NK-92 treated with Interleukin-12 subunit alpha and Interleukin-12 subunit beta, amount 100 ng/mL, for 24 hours (cell line): Measurements from ENCODE around the gene SIK3.
"Not testable (repeated sequence)": the region's sequence is repeated elsewhere in the genome, so short reads cannot be mapped to it uniquely, and the experiment has no call there.

Experiments
- DNase-seq: peaks from one replicate; lab custom pipeline; 2025; lab: John Stamatoyannopoulos, UW

The SIK3 gene

DNA sequence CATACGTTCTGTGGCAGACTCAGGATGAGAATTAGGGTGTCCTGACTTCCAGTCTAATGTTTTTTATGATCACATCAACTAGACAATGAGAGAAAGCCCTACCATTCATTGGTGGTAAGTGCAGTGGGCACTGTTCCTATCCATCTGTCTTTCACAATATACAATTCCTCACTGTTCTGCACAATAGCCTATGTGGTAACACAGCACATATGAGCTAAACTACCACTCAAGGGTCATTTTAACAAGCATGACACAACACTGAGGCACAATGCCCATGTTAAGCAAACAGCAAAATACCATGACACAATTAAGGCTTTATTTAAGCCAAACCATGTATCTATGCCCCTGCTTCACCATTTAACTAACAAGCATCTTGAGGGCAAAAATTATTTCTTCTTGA, 52.3 kb downstream of the SIK3 start:
- DNase-seq = no peak

- DNase-seq = no peak
Observed at GRCh38 chr11:117045196-117045595, 53.0 kb downstream of the SIK3 start.

DNA sequence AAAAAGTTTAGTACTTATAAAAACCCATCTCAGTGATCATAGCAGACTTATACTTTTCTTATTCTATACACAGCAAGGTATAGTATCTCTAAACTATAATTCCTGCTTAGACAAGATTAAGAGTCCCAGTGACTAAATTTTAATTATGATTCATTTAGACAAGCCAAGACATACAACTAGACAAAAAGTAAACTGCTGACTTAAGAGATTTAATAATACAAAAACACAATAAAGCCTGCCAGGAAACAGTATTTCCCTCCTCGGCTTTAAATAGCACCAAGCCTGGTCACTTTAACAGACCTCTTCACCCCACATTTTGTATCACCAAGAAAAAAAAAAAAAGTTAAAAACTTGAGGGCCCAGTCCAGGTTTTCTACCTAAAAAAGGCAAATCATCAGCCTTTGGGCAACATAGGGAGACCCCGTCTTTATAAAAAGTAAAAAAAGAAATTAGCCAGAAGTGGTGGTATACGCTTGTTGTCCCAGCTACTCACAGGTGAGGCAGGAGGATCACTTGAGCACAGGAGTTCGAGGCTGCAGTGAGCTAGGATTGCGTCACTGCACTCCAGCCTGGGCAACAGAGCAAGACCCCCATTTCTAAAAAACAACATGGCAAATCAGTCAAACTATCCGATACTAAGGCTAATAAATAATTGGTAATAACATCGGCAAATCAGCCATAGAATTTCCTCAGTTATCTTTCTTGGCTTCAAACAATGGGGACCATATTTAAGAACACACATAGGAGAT, 53.8 kb downstream of the SIK3 start:
- DNase-seq = no peak

DNA sequence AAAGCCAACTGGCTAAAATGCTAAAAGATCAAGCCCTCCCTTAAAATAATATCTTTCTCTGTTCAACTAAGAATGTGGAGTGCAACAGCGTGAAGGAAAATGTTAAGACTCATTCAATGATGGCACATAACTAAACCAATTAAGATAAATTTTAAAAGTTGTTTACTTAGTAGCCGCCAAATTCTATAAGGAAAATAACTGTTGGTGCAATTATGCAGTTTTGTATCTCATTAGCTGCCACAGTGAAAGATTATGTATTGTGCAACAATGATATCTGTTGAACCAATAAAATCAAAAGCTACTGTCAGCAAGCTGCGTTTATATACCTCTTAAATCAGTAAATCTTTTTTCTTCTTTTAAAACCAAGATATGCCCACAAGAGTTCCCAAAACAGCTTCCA, 55.5 kb downstream of the SIK3 start:
- DNase-seq = no peak

DNA sequence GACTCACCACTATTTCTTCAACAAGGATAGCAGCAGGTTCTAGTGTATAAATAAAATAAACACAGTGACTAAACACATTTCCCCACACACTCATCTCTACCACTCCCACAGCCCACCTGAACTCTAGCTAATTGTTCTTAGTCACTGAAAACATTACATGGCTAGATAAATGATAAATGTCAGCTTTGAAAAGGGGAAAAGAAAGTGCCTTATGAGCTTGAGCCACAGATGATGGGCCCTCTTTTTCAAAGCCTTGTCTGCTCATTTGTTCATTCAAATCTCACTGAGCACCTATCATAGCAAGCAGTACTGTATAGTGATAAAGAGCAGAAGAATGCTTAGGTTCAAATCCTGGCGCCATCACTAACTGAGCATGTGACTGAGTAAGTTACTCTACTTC, 58.3 kb downstream of the SIK3 start:
- no peak for DNase-seq

DNA sequence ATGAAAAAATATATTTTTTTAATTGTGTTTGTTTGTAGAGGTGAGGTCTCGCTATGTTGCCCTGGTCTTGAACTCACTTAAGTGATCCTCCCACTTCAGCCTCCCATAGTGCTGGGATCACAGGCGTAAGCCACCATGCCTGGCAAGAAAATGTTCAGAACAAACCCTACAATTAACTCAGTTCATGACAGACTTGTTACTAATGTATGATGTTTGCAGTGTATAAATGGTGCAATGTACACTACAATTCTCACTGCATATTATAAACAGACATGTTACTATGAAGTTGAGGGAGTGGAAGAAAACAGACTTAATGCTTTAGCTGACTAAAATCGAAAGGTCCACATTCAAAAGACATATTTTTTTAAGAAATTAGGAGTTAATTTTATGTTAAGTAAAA, 59.0 kb downstream of the SIK3 start:
- DNase-seq = no peak

DNA sequence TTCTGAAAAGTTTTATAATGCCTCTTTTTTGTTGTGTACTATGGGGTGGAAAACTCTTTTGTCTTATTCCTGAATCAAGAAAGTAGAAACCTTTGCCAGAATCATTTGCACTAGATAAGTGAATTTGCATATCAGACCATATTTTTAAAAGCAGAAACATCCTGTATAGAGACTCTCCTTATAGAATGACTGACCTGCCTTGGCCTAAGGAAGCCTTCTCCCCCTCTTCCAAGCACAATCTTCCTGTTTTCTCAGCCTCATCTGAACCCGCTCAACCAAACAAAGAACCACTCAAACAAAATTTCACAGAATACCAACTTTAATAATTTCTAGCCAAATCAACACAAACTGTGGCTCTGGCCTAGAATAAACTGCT, 60.3 kb downstream of the SIK3 start:
- DNase-seq = no peak

DNA sequence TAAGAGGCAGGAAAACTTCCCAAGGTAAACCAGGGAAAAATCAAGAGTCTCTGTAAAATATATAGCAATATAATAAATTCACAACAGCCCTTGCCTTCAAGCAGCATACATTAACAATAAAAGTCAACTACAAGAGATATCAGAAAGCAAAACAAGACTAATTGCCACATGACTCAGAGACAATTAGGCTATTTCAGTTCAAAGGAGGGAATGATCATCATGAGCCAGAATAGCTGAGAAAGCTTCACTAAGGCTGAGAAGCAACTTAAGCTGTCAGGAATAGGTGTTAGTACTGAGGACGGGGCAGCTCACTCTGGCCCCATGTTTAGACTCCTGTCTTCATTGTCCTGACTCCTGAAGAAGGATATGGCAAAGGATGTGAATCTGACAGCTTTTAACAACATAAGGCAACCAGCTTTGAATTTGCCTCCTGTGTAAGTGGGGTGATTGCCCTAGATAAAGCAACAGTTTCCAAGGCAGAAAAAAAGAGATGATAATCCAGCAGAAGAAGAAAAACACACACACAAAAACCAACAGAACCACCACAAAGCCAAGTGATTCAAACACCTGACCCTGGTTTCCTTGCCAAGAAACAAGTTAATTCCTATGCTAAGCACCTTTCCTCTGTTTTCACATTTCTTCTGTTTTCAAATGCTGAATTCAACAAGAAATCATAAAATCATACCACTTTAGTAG, 60.8 kb downstream of the SIK3 start:
- DNase-seq = no peak

GRCh38 chr11:117034901-117035300, 63.3 kb downstream of the SIK3 start:
- no peak for DNase-seq

- DNase-seq = no peak
Observed at GRCh38 chr11:117026593-117027330, 71.5 kb downstream of the SIK3 start.

DNA sequence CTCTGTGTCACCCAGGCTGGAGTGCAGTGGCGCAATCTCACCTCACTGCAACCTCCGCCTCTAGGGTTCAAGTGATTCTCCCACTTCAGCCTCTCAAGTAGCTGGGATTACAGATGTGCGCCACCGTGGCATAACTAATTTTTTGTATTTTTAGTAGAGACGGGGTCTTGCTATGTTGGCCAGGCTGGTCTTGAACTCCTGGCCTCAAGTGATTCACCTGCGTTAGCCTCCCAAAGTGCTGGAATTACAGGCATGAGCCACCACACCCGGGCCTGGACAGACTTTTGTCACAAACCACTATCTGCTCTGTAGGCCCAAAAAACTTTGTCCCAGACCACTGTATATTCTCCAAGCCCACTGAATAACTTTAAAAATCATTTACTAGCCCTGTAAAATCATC, 74.5 kb downstream of the SIK3 start:
- not testable (repeated sequence) for DNase-seq

- DNase-seq = no peak
Observed at GRCh38 chr11:117023178-117023577, 75.0 kb downstream of the SIK3 start.

DNA sequence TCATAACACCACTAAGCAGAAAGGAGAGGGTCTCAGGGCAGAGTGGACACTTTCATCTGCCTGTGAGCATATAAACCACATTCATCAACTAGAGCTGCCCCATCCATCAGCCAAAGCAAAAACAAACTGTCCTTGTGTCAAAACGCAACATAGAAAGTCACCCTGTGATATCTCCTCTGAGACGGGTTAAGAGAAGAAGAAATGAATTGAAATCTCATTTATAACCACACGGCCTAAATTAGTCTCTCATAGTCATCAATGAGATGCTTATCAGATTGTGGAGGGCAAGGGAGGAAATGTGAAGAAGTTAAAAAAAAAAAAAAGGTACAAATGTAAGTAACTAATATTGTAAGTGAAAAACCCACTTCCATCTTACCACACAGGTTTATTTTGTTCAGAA, 75.7 kb downstream of the SIK3 start:
- no peak for DNase-seq

DNA sequence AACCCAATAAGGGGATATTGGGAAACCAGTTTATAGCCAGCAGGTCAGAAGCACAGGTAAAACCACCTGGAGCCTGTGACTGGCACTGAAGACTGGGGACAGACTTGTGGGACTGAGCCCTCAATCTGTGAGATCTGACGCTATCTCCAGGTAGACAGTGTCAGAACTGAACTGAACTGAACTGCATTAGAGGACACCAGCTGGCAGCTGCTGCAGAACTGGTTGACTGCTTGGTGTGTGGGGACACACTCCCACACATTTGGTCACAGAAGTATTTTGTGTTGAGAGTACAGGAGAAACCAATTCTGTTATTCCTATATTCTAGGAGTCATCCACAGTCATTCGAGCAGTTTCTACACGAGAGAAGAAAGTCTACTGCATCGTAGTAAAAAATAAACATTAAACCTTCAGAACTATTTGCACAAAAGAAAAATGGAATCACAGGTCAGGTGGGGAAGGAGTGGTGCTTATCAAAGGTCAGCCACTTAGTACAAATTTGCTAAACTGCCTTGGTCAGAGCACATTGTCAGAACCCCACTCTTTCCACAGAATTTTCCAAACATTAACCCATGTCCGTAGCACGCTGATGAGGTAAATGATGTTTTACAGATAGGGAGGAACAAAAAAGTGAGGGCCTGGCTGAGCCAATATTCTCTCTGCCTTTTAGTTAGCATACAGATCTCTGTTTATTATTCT, 77.2 kb downstream of the SIK3 start:
- no peak for DNase-seq

DNA sequence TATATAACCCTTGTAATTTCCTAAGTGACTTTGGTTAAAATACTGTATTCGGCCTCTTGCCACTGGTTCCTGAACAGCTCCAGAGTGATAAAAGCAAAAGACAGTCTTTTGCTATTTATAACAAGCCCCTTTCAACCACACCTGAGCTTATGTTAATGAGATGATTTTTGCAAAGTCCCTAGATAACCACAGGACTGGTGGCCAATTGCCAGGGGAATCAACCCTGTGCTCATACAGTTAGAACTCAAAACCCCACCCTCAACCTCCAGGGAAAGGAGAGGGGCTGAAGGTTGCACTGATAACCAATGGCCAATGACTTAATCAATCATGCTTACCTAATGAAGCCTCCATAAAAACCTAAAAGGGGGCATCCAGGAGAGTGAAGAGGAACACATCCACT, 77.9 kb downstream of the SIK3 start:
- DNase-seq = no peak

GRCh38 chr11:117019871-117020270, 78.4 kb downstream of the SIK3 start:
- no peak for DNase-seq

- no peak for DNase-seq
Observed at GRCh38 chr11:117017456-117017855, 80.8 kb downstream of the SIK3 start.

- no peak for DNase-seq
Observed at GRCh38 chr11:117016747-117017146, 81.5 kb downstream of the SIK3 start.

- DNase-seq = no peak
Observed at GRCh38 chr11:117016246-117016645, 82.0 kb downstream of the SIK3 start.

GRCh38 chr11:117011541-117011898, 86.7 kb downstream of the SIK3 start:
- no peak for DNase-seq

GRCh38 chr11:117010808-117011540, 87.3 kb downstream of the SIK3 start:
- no peak for DNase-seq
